Upper lobe of left lung (tissue), 4 donors: ENCODE data around the gene BTD.

Experiments used
- CTCF ChIP-seq, 6 experiments: fragments of 450-650 bp in 4 of 6; fragments of 200-600 bp in 2 of 6; sonication (generic) in 2 of 6; IDR thresholded peaks; one replicate each; pipeline ENCODE4 v1.5.1; 2016 to 2019; ENCODE audit warnings: antibody characterized with exemption in 6 of 6
- EP300 ChIP-seq, 4 donors: sonication (generic); formaldehyde crosslinking; IDR thresholded peaks; one replicate each; pipeline ENCODE4 v1.5.1; 2017; ENCODE audit warnings: antibody characterized with exemption in 4 of 4, control low read depth in 2 of 4
- POLR2A ChIP-seq, 4 donors: fragments of 450-650 bp; IDR thresholded peaks; one replicate each; pipeline ENCODE4 v1.5.1; 2016 to 2017; ENCODE audit warnings: antibody characterized with exemption in 4 of 4, mild to moderate bottlenecking in 2 of 4
- POLR2AphosphoS5 ChIP-seq, 2 donors: sonication (generic); formaldehyde crosslinking; IDR thresholded peaks; one replicate each; pipeline ENCODE4 v1.5.1; 2017; ENCODE audit warnings: antibody characterized with exemption in 2 of 2

GRCh38 chr3:15612001-15612400, 10.5 kb downstream of the BTD start:
- TF ChIP-seq POLR2A (IDR thresholded peaks at IDR 0.05) (no peak), CTCF (IDR thresholded peaks at IDR 0.05) (no peak), EP300 (IDR thresholded peaks at IDR 0.05) (no peak), POLR2AphosphoS5 (IDR thresholded peaks at IDR 0.05) (no peak)
